HG03558 (cell line): ENCODE results near the gene PLGLB1.
"Not testable (repeated sequence)": the region's sequence is repeated elsewhere in the genome, so short reads cannot be mapped to it uniquely, and the experiment has no call there.

Experiments used
- ATAC-seq: cut with Tn5 transposase; IDR thresholded peaks from one replicate; pipeline ENCODE4 v1.9.1; 2021; ENCODE audit warnings: moderate number of reproducible peaks; ENCODE audit not compliant: unreplicated experiment; ENCODE audit errors: extremely low read depth

PLGLB1 gene

GRCh38 chr2:87021744-87022143 lies at the start of gene PLGLB1:
TSS of gene PLGLB1 (minus strand) at chr2:87021844. CDS start at chr2:87021783, 61 bp downstream.
- ATAC-seq, result not testable (repeated sequence)

GRCh38 chr2:87064305-87064704 lies 42.7 kb upstream of the PLGLB1 start:
- not testable (repeated sequence) for ATAC-seq

GRCh38 chr2:87063431-87063830 lies 41.8 kb upstream of the PLGLB1 start:
- not testable (repeated sequence) for ATAC-seq

- ATAC-seq, result not testable (repeated sequence)
Observed at GRCh38 chr2:87061519-87061918, 39.9 kb upstream of the PLGLB1 start.

GRCh38 chr2:87057606-87058005 lies 36.0 kb upstream of the PLGLB1 start:
- not testable (repeated sequence) for ATAC-seq

GRCh38 chr2:87056843-87057242 lies 35.2 kb upstream of the PLGLB1 start:
- not testable (repeated sequence) for ATAC-seq

GRCh38 chr2:87056435-87056834 lies 34.8 kb upstream of the PLGLB1 start:
- not testable (repeated sequence) for ATAC-seq

- ATAC-seq, result not testable (repeated sequence)
Observed at GRCh38 chr2:87054375-87054774, 32.7 kb upstream of the PLGLB1 start.

GRCh38 chr2:87041321-87041978 lies 19.8 kb upstream of the PLGLB1 start:
- not testable (repeated sequence) for ATAC-seq

- ATAC-seq, result not testable (repeated sequence)
Observed at GRCh38 chr2:87028607-87029006, 7.0 kb upstream of the PLGLB1 start.

- ATAC-seq, result not testable (repeated sequence)
Observed at GRCh38 chr2:87026816-87027215, 5.2 kb upstream of the PLGLB1 start.

- ATAC-seq, result not testable (repeated sequence)
Observed at GRCh38 chr2:87025927-87026326, 4.3 kb upstream of the PLGLB1 start.

GRCh38 chr2:87023988-87024615 lies 2.5 kb upstream of the PLGLB1 start:
- ATAC-seq, result not testable (repeated sequence)

- not testable (repeated sequence) for ATAC-seq
Observed at GRCh38 chr2:87021043-87021442, 601 bp downstream of the PLGLB1 start.

- ATAC-seq, result not testable (repeated sequence)
Observed at GRCh38 chr2:87019053-87019452, 2.6 kb downstream of the PLGLB1 start.

- ATAC-seq, result not testable (repeated sequence)
Observed at GRCh38 chr2:87014489-87015169, 7.0 kb downstream of the PLGLB1 start.

GRCh38 chr2:87004398-87004797 lies 17.2 kb downstream of the PLGLB1 start:
- ATAC-seq, result not testable (repeated sequence)
